Renal cortical epithelial cell (primary cell): Measurements from ENCODE around the gene MCTP2. TPM values are rescaled to one million over a fixed set of nuclear protein-coding genes. Genes with fewer than 3 reads are reported as not detected.

ENCODE experiments used
- DNase-seq: peaks from one replicate; pipeline ENCODE4 v3.0.0-alpha.2; 2011; ENCODE audit warnings: low read depth
- total RNA-seq: library from RNA; depleted of rRNA; stranded (reverse); fragments of >200 nt; gene quantifications from 2 replicates; pipeline ENCODE4 v1.2.3, GENCODE V29; 2014

The MCTP2 gene
- total RNA-seq, 1 donor from 2014 or later, result 26.6 TPM

GRCh38 chr15:94297558-94297957 lies 66.2 kb downstream of the MCTP2 start:
- DNase-seq, result no peak

DNA sequence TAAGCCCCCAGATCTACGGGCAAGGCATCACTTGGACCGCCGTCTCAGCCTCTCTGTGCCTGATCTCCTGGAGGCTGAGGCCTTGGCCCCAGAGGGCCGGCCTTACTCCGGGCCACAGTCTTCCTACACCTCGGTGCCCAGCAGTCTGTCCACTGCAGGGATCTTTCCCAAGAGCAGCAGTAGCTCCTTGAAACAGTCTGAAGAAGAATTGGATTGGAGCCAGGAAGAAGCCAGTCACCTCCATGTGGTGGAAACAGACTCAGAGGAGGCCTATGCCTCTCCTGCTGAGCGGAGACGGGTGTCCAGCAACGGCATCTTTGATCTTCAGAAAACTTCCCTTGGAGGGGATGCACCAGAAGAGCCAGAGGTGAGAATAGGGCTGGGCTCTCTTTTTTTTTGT lies 67.0 kb downstream of the MCTP2 start:
- peak; percentile 23 for DNase-seq

GRCh38 chr15:94300612-94301011 lies 69.3 kb downstream of the MCTP2 start:
- DNase-seq, result no peak

DNA sequence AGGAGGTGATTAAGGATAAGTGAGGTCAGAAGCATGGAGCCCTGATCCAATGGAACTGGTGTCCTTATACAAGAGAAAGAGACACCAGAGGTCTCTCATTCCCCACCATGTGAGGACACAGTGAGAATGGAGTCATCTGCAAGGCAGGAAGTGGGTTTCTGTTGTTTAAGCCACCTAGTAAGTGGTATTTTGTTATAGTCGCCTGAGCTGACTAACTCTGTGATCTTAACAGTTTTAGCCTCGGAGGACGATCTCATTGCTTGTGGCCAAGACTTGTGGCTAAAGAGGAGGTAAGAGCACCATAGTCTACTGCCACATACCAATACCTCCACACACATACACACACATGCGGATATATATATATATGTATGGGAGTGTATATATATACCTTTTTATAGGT lies 73.8 kb downstream of the MCTP2 start:
- peak; percentile 46 for DNase-seq

DNA sequence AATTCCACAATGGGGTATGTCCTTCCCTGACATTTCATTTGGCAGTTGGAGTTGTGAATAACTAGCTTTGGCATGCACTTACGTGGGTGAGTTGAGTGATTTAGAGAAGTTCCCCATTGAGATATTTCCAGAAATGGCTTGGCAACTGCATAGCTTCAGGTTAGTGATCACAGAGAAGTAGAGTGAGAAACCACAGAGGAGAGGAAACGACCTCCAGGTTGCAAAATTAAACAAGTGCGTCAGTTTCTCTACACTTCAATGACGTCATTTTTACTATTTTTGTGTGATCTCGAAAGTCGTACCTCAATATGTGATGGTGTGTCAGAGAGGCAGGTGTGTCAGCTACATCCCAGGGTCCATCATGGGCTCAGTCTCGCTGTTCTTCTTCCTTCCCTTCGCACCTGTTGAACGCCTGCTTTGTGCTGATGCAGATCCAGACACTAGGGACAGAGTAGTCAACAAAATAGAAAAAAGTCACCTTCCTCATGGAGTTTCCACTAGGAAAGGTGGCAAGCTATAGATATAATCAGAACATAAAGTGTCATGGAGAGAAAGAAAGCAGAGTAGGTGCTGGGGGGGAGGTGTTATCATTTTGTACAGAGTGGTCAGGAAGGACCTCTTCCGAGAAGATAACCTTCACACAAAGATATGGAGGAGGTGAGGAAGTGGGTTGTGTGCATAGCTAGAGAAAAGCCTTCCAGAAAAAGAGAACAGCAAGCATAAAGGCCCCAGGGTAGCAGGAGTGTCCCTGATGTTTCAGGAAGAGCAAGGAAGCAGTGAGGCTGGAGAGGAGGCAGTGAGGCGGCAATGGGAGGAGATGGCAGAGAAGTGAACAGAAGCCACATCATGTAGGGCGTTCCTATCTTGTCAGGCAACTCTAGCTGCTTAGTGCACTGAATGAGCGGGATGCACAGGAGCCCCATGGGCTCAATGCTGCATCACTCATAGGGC lies 75.6 kb downstream of the MCTP2 start:
- DNase-seq, result peak; percentile 90

GRCh38 chr15:94312946-94313345 lies 81.6 kb downstream of the MCTP2 start:
- DNase-seq, result peak; percentile 33

GRCh38 chr15:94314639-94315038 lies 83.3 kb downstream of the MCTP2 start:
- no peak for DNase-seq

- no peak for DNase-seq
Observed at GRCh38 chr15:94317211-94317610, 85.8 kb downstream of the MCTP2 start.

- peak; percentile 24 for DNase-seq
Observed at GRCh38 chr15:94322141-94322540, 90.8 kb downstream of the MCTP2 start.

GRCh38 chr15:94323076-94323475 lies 91.7 kb downstream of the MCTP2 start:
- DNase-seq, result no peak

- peak; percentile 52 for DNase-seq
Observed at GRCh38 chr15:94324117-94324826, 92.9 kb downstream of the MCTP2 start.

DNA sequence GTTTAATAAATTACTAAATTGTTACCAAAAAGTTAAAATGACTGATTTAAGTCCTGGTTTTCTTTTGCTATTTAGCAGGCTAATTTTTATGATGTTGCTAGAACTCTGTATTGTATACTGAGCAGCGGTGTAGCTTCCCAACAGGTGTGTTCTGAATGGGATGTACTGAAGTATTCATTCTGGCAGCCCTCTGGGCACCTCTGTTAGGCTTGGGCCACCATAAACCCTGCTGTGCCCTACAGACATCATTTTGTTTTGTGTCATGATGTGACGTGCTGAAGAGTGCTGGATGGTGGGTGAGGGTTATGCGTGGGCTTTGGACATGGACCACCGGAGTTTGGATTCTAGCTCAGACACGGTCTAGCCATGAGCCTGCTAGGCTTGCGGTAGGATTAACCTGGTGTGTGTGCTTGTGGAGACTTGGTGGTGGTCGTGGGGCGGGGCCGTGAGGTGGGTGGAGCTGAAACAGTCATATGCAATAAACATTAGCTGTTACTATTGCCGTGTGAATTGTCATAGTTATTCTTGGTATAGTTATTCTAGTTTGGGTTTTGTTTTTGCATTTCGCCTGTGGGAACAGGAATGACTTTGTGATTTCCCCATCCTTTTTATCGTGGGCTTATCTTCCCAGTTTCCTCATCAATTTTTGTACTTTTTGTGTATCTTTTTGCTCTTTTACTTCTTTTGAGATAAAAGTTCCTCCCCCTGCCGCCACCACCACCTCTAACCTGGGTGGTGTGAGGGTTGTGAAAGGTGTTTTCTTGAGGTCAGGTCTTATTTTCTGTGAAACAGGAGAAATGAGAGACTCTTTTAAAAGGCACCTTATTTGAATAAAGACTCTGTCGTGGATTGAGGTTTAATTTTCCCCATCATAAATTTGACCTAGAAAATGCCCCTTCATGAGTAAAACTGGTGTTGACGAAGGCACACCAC lies 93.7 kb downstream of the MCTP2 start:
- DNase-seq, result no peak

DNA sequence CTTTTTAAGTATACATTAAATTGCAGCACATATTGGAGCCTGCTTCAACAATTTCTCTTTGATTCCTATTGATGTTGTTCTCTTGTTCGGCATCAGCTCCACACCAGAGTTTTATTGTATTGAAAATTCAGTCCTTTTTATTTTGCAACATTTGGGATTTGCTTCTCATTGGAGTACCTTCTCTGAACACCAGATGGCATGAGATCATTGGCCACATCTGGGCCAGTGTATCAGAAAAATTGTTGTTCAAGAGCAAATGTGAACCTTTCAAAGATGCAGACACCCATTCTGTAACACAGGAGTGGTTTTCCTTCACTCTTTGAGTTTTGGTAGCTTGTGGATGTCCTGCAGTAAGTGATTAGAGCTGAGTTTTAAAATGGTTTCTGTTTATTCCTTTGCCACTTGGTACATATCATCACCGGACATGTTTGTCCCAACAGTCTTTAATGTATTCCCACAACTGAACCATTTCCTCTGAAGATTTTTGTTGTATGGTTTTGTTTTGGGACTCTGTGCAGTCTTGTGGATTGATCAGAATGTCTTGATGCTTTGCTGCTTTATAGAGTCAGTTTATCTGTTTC lies 96.1 kb downstream of the MCTP2 start:
- peak; percentile 36 for DNase-seq

DNA sequence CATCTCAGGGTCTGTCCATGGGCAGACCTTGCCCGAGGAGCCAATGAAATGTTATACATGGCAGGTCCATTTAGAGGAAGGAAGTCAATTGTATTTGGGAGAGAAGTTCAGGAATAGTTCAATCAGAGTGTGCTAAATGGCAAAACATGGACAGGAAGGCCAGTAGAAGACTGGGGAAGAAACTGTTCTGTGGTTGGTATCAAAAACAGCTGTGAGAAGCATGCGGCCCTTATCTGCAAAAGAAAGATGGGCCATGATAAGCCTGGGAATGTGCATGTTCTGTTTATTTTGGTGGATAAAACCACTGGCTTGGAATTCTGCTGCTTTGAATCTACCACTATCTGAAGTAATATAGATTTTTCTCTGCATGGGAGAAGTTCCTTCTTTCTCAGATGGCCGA lies 100.4 kb downstream of the MCTP2 start:
- DNase-seq, result no peak

DNA sequence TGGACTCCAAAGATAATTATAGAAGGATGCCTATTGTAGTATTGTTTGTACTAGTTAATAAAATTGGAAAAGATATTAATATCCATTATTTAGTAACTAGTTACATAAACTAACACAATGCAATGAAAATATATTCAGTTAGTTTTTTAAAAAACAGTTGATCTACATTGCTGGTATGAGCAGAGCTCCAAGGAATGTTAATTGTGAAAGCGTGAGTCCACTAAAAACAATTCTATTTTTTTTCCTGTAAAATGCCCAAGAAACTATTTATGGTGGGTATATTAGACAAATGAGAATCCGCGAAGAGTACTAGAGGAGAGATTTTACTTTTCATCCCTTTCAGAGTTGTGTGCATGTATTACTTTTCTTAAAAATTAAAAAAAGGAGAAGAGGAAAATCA lies 104.3 kb downstream of the MCTP2 start:
- DNase-seq, result no peak

- DNase-seq, result no peak
Observed at GRCh38 chr15:94336817-94337467, 105.6 kb downstream of the MCTP2 start.

GRCh38 chr15:94338243-94338846 lies 107.0 kb downstream of the MCTP2 start:
- DNase-seq, result no peak

GRCh38 chr15:94346282-94346681 lies 114.9 kb downstream of the MCTP2 start:
- no peak for DNase-seq

- no peak for DNase-seq
Observed at GRCh38 chr15:94348084-94348483, 116.7 kb downstream of the MCTP2 start.

DNA sequence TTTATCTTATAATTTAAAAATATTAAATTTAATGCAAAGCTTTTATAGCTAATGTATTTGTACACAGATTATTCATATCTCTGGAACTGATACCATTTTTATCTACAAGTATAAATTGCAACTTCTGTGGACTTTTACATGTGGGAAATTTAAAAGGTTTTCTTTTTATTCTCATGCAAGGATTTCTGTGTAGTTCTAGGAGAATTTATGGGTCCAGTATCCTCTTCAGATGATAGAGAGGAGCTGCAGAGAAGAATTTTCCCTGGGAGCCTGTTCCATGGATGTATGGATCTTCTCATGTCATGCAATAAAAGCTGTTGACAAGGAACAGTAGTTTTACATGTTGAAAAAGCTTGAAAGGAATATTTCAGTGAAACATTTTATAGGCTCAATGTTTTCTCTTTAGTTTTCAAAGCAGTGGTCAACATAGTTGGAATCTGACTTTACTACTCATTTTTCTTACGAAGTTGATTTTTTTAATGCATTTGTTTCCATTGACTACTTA lies 119.7 kb downstream of the MCTP2 start:
- no peak for DNase-seq
